NCI-H748 (cell line): ENCODE results near the gene USP48.
"Not testable (repeated sequence)": the region's sequence is repeated elsewhere in the genome, so short reads cannot be mapped to it uniquely, and the experiment has no call there.

ENCODE experiments used
- DNase-seq: peaks from one replicate; lab custom pipeline; 2025; ENCODE audit not compliant: unreplicated experiment; lab: John Stamatoyannopoulos, UW

The USP48 gene

DNA sequence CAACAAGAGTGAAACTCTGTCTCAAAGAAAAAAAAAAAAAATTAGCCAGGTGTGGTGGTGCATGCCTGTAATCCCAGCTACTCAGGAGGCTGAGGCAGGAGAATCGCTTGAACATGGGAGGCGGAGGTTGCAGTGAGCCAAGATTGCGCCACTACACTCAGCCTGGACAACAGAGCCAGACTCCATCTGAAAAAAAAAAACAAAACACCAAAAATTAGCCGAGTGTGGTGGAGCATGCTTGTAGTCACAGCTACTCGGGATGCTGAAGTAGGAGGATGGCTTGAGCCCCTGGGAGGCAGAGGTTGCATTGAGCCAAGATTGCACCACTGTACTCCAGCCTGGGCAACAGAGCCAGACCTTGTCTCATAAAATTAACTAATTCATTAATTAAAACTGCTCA, 6.0 kb downstream of the USP48 start:
- not testable (repeated sequence) for DNase-seq

DNA sequence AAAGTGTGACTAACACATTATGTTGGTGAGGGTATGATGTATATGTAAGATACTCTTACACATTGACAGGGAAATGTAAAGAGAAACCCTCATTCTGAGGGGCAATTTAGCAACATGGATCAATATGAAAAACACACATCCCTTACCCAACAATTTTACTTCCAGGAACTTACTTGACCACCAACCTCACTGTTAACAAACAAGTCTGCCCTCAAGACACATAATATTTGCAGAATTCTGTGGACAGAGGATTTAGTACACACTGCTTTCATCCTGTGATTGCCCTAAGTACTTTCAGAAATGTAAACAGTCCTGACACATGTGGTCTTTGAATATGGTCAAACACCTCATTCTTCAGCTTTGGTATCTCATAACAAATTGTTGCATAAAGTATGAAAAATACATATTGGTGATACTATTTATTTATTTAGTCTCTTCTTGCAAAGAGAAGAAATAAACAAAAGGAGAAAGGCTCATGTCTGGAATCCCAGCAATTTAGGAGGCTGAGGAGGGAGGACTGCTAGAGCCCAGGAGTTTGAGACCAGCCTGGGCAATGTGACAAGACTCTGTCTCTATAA, 6.9 kb downstream of the USP48 start:
- no peak for DNase-seq

DNA sequence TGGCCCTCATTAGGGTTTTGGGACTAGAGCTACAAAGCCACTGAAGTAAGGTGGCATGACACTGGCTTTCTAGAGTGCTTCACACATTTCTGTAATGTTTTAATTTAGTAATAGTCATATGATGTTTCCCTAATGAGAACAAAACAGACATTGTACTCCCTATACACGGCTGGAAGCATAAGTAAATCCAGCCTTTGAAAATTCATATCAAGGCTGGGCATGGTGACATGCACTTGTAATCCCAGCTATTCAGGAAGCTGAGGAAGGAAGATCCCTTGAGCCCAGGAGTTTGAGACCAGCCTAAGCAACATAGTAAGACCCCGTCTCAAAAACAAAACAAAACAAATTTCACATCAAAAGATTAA, 7.4 kb downstream of the USP48 start:
- DNase-seq, result no peak

- no peak for DNase-seq
These were observed 8.0 kb downstream of the USP48 start for GRCh38 chr1:21774835-21775549.

DNA sequence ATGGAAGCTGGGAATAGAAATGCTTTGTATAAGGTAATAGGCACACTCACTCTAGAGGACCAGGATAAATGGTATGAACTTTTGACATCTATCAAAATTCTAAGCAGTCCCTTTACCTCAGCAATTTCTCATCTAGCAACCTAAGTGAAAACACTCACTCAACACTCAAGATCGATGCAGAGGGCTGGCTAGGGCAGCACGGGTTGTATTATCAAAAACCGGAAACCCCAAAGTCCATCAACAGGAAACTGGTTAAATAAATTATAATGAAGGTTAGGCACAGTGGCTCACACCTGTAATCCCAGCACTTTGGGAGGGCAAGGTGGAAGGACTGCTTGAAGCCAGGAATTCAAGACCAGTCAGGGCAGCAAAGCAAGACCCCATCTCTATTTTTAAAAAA, 9.4 kb downstream of the USP48 start:
- DNase-seq, result no peak

DNA sequence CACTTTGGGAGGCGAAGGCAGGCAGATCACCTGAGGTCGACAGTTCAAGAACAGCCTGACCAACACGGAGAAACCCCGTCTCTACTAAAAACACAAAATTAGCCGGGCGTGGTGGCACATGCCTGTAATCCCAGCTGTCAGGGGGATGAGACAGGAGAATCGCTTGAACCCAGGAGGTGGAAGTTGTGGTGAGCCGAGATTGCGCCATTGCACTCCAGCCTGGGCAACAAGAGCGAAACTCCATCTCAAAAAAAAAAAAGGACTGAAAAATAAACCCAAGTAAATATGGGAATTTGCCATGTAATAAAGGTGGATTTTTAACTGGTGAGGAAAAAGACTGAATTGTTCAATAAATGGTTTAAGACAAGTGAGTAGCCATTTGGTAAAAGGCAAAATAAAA, 11.3 kb downstream of the USP48 start:
- DNase-seq, result not testable (repeated sequence)

DNA sequence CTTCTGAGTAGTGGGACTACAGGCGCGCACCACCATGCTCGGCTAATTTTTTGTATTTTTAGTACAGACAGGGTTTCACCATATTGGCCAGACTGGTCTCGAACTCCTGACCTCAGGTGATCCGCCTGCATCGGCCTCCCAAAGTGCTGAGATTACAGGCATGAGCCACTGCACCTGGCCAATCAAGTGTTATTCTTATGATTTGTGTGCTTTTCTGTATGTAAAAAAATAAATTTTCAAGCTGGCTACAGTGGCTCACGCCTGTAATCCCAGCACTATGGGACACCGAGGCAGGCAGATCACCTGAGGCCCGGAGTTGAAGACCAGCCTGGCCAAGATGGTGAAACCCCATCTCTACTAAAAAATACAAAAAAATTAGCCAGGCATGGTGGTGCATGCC, 12.3 kb downstream of the USP48 start:
- not testable (repeated sequence) for DNase-seq

- DNase-seq, result no peak
These were observed 12.7 kb downstream of the USP48 start for GRCh38 chr1:21770201-21770600.

- DNase-seq, result not testable (repeated sequence)
These were observed 15.8 kb downstream of the USP48 start for GRCh38 chr1:21767106-21767505.

GRCh38 chr1:21766210-21766609, 16.7 kb downstream of the USP48 start:
- DNase-seq, result no peak

- no peak for DNase-seq
These were observed 18.1 kb downstream of the USP48 start for GRCh38 chr1:21764615-21765423.

DNA sequence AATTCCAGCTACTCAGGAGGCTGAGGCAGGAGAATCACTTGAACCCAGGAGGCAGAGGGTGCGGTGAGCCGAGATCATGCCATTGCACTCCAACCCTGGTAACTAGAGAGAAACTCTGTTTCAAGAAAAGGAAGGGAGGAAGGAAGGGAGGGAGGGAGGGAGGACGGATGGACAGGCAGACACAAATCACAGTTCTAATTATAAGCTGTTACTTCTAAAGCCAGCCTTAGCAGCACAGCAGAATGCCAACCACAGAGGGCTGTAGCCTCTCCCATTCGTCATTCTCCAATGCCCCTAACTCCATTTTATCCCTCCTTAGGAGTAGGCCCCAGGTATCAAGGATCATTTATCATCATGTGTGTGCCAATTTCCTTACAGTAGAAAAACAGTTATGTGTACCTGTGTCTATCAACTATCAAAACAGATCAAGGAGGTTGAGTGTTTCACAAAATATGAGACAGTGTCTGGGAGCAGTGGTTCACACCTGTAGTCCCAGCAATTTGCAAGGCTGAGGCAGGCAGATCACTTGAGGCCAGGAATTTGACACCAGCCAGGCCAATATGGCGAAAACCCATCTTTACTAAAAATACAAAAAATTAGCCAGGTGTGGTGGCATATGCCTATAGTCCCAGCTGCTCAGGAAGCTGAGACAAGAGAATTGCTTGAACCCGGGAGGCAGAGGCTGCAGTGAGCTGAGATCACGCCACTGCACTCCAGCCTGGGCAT, 19.1 kb downstream of the USP48 start:
- no peak for DNase-seq

- DNase-seq, result no peak
These were observed 19.7 kb downstream of the USP48 start for GRCh38 chr1:21763236-21763635.

GRCh38 chr1:21762022-21762404, 20.9 kb downstream of the USP48 start:
- no peak for DNase-seq

DNA sequence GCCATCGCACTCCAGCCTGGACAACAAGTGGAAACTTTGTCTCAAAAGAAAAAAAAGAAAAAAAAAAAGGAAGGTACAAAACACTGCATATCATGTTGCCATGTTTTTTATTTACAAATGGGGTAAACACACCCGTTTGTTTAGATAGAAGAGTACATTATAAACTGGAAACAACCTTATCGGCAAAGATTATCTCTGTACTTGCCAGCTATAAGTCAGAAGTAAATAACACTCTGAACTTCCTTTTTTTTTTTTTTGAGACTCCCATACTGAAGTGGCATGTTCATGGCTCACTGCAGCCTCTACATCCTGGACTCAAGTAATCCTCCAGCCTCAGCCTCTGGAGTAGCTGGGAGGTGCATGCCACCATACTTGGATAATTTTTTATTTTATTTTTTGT, 21.9 kb downstream of the USP48 start:
- DNase-seq, result no peak

- DNase-seq, result no peak
These were observed 23.1 kb downstream of the USP48 start for GRCh38 chr1:21759818-21760217.

GRCh38 chr1:21759182-21759581, 23.8 kb downstream of the USP48 start:
- DNase-seq, result no peak

GRCh38 chr1:21758614-21759013, 24.3 kb downstream of the USP48 start:
- DNase-seq, result no peak

DNA sequence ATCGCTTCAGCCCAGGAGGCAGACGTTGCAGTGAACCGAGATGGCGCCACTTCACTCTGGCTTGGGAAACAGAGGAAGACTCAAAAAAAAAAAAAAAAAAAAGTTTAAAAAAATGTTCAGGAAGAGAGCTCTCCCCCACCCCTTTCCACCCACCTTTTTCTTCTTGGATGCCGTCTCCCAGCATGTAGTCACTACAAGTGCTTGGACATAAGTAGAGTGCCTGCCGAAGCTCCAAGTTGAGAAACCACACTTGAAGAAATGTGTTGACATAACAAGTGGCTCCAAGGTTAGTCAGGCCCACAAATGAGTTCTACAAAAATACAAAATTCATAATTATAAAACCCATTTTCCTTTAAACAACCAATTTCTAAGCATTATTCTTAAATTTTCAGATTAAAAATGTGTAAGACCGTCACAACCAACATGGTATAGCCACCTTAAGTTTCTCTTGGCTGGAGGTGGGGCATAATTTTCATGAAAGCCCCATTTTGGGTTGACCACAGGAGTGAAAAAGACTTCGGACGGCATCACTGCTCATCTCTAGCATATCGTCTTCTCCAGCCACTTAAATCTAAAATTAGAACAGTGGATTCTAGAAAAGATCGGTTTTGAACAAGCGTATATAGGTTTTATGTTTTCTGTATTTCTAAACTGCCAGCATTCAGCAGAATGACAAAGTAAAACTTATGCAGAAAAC, 26.4 kb downstream of the USP48 start:
- DNase-seq, result no peak

DNA sequence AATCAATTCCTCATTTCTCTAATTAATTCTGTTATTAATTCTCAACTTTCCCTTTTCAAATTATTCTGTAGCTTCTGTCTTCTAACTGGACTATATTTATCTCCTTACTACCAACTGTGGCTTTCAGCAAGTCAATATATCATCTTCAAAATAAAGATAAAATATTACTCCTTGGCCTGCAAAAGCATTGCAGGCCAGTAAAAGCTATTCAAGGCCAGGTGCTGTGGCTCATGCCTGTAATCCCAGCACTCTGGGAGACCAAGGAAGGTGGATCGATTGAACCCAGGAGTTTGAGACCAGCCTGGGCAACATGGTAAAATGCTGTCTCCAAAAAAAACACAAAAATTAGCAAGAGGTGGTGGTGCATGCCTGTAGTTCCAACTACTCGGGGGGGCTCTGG, 27.9 kb downstream of the USP48 start:
- no peak for DNase-seq

GRCh38 chr1:21754583-21754982, 28.4 kb downstream of the USP48 start:
- no peak for DNase-seq
